Osteocyte (in vitro differentiated cells): ENCODE data around the gene PHTF1. TPM values are rescaled to one million over a fixed set of nuclear protein-coding genes. Genes with fewer than 3 reads are reported as not detected.

ENCODE experiments used
- DNase-seq: peaks from one replicate; pipeline ENCODE4 v3.0.0; 2021; ENCODE audit warnings: mixed read lengths; ENCODE audit not compliant: unreplicated experiment; ENCODE audit errors: extremely low spot score
- H3K27ac Mint-ChIP-seq: one replicate; pipeline ENCODE4 v1.8.0; 2021; ENCODE audit warnings: mild to moderate bottlenecking, mixed read lengths; ENCODE audit not compliant: unreplicated experiment
- H3K27me3 Mint-ChIP-seq: one replicate; pipeline ENCODE4 v1.8.0; 2021; ENCODE audit warnings: mixed read lengths; ENCODE audit not compliant: unreplicated experiment
- H3K36me3 Mint-ChIP-seq: one replicate; pipeline ENCODE4 v1.8.0; 2021; ENCODE audit warnings: mixed read lengths; ENCODE audit not compliant: unreplicated experiment
- H3K4me1 Mint-ChIP-seq: one replicate; pipeline ENCODE4 v1.8.0; 2021; ENCODE audit warnings: mixed read lengths; ENCODE audit not compliant: unreplicated experiment
- H3K4me3 Mint-ChIP-seq: one replicate; pipeline ENCODE4 v1.8.0; 2021; ENCODE audit warnings: mild to moderate bottlenecking, moderate library complexity, mixed read lengths; ENCODE audit not compliant: unreplicated experiment
- H3K9me3 Mint-ChIP-seq: one replicate; pipeline ENCODE4 v1.8.0; 2021; ENCODE audit warnings: mixed read lengths; ENCODE audit not compliant: unreplicated experiment
- CTCF ChIP-seq: fragments of 200-600 bp; sonication (generic); IDR thresholded peaks from 2 replicates; pipeline ENCODE4 v1.5.0; 2021; ENCODE audit warnings: antibody characterized with exemption, mild to moderate bottlenecking, moderate library complexity
- total RNA-seq: library from RNA; stranded (reverse); gene quantifications from 2 replicates; pipeline ENCODE4 v1.2.1, GENCODE V29; 2021

Gene PHTF1
- total RNA-seq, 1 donor from 2014 or later: 25.8 TPM

GRCh38 chr1:113674591-113674990 is 84.7 kb downstream of the PHTF1 start:
- no peak for TF ChIP-seq CTCF
- Mint-ChIP-seq H3K9me3 (no peaks in the 10 kb centered on the region), H3K36me3 (peaks cover 3% of the 10 kb centered on the region), H3K4me3 (no peak overlapping the region), H3K27ac (no peak overlapping the region), H3K27me3 (no peaks in the 10 kb centered on the region), H3K4me1 (no peaks in the 10 kb centered on the region)
- DNase-seq: no peak

DNA sequence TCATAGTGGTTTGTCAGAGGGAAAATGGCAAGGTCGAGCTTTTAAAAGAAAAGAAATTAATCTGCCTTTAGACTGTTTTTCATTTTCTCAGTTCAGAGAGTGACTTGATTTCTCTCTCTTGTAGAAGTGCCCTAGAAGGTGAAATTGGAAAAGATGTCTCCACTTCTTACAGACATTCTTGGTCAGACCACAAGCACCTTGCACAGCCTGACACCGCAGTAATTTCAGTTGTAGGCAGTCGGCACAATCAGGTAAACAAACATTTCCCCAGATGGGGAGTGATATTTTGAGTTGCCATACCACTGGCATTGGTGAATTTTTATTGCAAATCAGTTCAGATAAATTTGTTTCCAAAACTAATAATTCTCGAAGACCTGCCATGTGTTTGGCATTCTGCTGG is 86.8 kb downstream of the PHTF1 start:
- H3K27me3 Mint-ChIP-seq: no peaks in the 10 kb centered on the region
- TF ChIP-seq CTCF: no peak
- no peaks in the 10 kb centered on the region for H3K4me1 Mint-ChIP-seq
- H3K4me3 Mint-ChIP-seq: no peak overlapping the region
- H3K27ac Mint-ChIP-seq: no peak overlapping the region
- DNase-seq: no peak
- peaks cover 5% of the 10 kb centered on the region for H3K36me3 Mint-ChIP-seq
- no peaks in the 10 kb centered on the region for H3K9me3 Mint-ChIP-seq

DNA sequence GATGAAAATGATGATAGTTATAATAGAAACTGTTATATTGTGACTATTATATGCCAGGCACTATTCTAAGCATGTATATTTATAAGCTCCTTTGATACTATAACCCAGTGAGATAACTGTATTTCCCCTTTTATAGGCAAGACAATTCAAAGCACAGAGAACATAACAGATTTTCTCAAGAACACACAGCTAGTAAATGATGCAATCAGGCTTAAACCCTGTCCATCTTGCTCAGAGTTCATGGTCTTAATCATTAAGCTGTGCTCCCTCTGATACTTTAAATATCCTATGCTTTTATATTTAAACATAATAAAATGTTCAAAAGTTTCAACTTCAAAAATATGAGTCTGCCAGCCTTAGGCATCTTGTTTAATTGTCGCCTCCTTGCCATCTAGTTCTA is 88.6 kb downstream of the PHTF1 start:
- no peak for DNase-seq
- peaks cover 7% of the 10 kb centered on the region for H3K9me3 Mint-ChIP-seq
- H3K4me1 Mint-ChIP-seq: no peaks in the 10 kb centered on the region
- H3K27me3 Mint-ChIP-seq: no peaks in the 10 kb centered on the region
- no peak for TF ChIP-seq CTCF
- no peak overlapping the region for H3K27ac Mint-ChIP-seq
- H3K36me3 Mint-ChIP-seq: peaks cover 13% of the 10 kb centered on the region
- H3K4me3 Mint-ChIP-seq: no peak overlapping the region

GRCh38 chr1:113669988-113670387 is 89.3 kb downstream of the PHTF1 start:
- Mint-ChIP-seq H3K4me1 (no peaks in the 10 kb centered on the region), H3K36me3 (peaks cover 13% of the 10 kb centered on the region), H3K4me3 (no peak overlapping the region), H3K27ac (no peak overlapping the region), H3K9me3 (peaks cover 7% of the 10 kb centered on the region), H3K27me3 (no peaks in the 10 kb centered on the region)
- DNase-seq: no peak
- TF ChIP-seq CTCF: no peak

DNA sequence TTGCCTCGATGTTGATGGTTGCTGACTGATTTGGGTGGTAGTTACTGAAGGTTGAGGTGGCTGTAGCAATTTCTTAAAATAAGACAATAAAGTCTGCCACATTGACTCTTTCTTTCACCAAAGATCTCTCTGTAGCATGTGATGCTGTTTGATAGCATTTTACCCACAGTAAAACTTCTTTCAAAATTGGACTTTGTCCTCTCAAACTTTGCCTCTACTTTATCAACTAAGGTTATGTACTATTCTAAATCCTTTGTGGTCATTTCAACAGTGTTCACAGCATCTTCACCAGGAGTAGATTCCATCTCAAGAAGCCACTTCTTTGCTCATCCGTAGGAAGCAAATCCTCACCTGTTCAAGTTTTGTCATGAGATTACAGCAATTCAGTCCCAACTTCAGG is 93.2 kb downstream of the PHTF1 start:
- TF ChIP-seq CTCF: no peak
- no peak overlapping the region for H3K27ac Mint-ChIP-seq
- DNase-seq: no peak
- H3K27me3 Mint-ChIP-seq: no peaks in the 10 kb centered on the region
- H3K9me3 Mint-ChIP-seq: peaks cover 7% of the 10 kb centered on the region
- H3K4me1 Mint-ChIP-seq: no peaks in the 10 kb centered on the region
- H3K4me3 Mint-ChIP-seq: no peak overlapping the region
- peaks cover 10% of the 10 kb centered on the region for H3K36me3 Mint-ChIP-seq
